Naive thymus-derived CD4-positive, alpha-beta T cell (primary cell): ENCODE measurements around the gene MPPED1. TPM values are rescaled to one million over a fixed set of nuclear protein-coding genes. Genes with fewer than 3 reads are reported as not detected.

ENCODE experiments used
- ATAC-seq: fragments of 150-1000 bp; cut with Tn5 transposase; 2 replicates; pipeline ENCODE4 v1.10.0; 2021; ENCODE audit warnings: mild to moderate bottlenecking, moderate library complexity
- CTCF ChIA-PET: fragments of 350-600 bp; sonication (Branson Sonifier 250); formaldehyde crosslinking; loops from one replicate; lab custom pipeline; 2021; ENCODE audit warnings: antibody characterized with exemption; lab: Charles Lee
- POLR2A ChIA-PET: fragments of 350-600 bp; sonication (Branson Sonifier 250); formaldehyde crosslinking; loops from one replicate; lab custom pipeline; 2021; ENCODE audit warnings: antibody characterized with exemption, inconsistent platforms; lab: Charles Lee
- DNase-seq, 9 donors: peaks; one replicate each; pipeline versions ENCODE4 v3.0.0 to v3.0.0-alpha.2; 2020 to 2022; ENCODE audit warnings: mixed read lengths in 1 of 9
- H3K27ac ChIP-seq: one replicate; pipeline ENCODE4 v1.7.0; 2013; ENCODE audit warnings: mild to moderate bottlenecking, low read depth, low read length, moderate library complexity
- H3K27me3 ChIP-seq, 2 donors: one replicate each; pipeline ENCODE4 v1.7.0; 2013; ENCODE audit warnings: low read length in 2 of 2, mild to moderate bottlenecking in 2 of 2, moderate library complexity in 2 of 2; ENCODE audit not compliant: control insufficient read depth in 2 of 2, insufficient read depth in 2 of 2
- H3K36me3 ChIP-seq, 3 experiments: 1 replicate in 2 of 3; 2 replicates in 1 of 3; pipeline ENCODE4 v1.7.0; 2013; ENCODE audit warnings: low read length in 3 of 3, mild to moderate bottlenecking in 3 of 3, moderate library complexity in 1 of 3; ENCODE audit not compliant: insufficient read depth in 3 of 3, control insufficient read depth in 2 of 3
- H3K4me1 ChIP-seq, 2 donors: one replicate each; pipeline ENCODE4 v1.7.0; 2013; ENCODE audit warnings: low read length in 2 of 2, mild to moderate bottlenecking in 2 of 2, moderate library complexity in 1 of 2; ENCODE audit not compliant: control insufficient read depth in 2 of 2, insufficient read depth in 2 of 2
- H3K4me3 ChIP-seq: 2 replicates; pipeline ENCODE4 v1.7.0; 2013; ENCODE audit warnings: mild to moderate bottlenecking, low read length
- H3K9me3 ChIP-seq, 3 experiments: 1 replicate in 2 of 3; 2 replicates in 1 of 3; pipeline ENCODE4 v1.7.0; 2013; ENCODE audit warnings: low read length in 3 of 3; ENCODE audit not compliant: control insufficient read depth in 2 of 3
- H3K27ac Mint-ChIP-seq, 9 donors: one replicate each; pipeline ENCODE4 v1.8.0; 2020 to 2022; ENCODE audit warnings: mixed read lengths in 9 of 9, mild to moderate bottlenecking in 8 of 9, moderate library complexity in 5 of 9, inconsistent platforms in 2 of 9
- H3K27me3 Mint-ChIP-seq, 5 donors: one replicate each; pipeline ENCODE4 v1.8.0; 2021 to 2022; ENCODE audit warnings: mixed read lengths in 5 of 5, mild to moderate bottlenecking in 1 of 5
- H3K36me3 Mint-ChIP-seq, 5 donors: one replicate each; pipeline ENCODE4 v1.8.0; 2020 to 2022; ENCODE audit warnings: mixed read lengths in 5 of 5, mild to moderate bottlenecking in 3 of 5, inconsistent platforms in 1 of 5
- H3K4me1 Mint-ChIP-seq, 7 donors: one replicate each; pipeline ENCODE4 v1.8.0; 2020 to 2022; ENCODE audit warnings: mixed read lengths in 7 of 7, mild to moderate bottlenecking in 3 of 7, inconsistent platforms in 1 of 7
- H3K4me3 Mint-ChIP-seq, 10 donors: one replicate each; pipeline ENCODE4 v1.8.0; 2020 to 2022; ENCODE audit warnings: mild to moderate bottlenecking in 10 of 10, mixed read lengths in 10 of 10, moderate library complexity in 6 of 10, inconsistent platforms in 2 of 10
- H3K9me3 Mint-ChIP-seq, 11 donors: one replicate each; pipeline ENCODE4 v1.8.0; 2020 to 2022; ENCODE audit warnings: mixed read lengths in 11 of 11, mild to moderate bottlenecking in 4 of 11, inconsistent platforms in 1 of 11, moderate library complexity in 1 of 11
- intact Hi-C, 2 donors: fragments of 100-400 bp; cut with micrococcal nuclease; formaldehyde crosslinking; loops; one replicate each; pipeline ENCODE4 v1.15.1; 2023
- polyA plus RNA-seq, 2 donors: library from polyadenylated mRNA; unstranded; fragments of 300-500 nt; fragmentation: Illumina TruSeq; gene quantifications; one replicate each; pipeline ENCODE4 v1.2.3, GENCODE V29; 2021
- total RNA-seq, 6 experiments: library from RNA in 5 of 6; stranded (reverse) in 5 of 6; gene quantifications; 1 replicate in 5 of 6; 2 replicates in 1 of 6; pipeline ENCODE4 v1.2.3 and lab custom pipeline; 2021 to 2026

The MPPED1 gene
- total and polyA plus RNA-seq, 7 experiments from 2014 or later, result not detected

- no peaks in the 10 kb centered on the region for H3K27me3 ChIP-seq
- Mint-ChIP-seq H3K27me3 (peaks cover 38 to 47% (median 43%) of the 10 kb centered on the region in 5 donors), H3K4me1 (peaks cover 0 to 4% (median 0%) of the 10 kb centered on the region in 7 donors), H3K36me3 (no peaks in the 10 kb centered on the region), H3K4me3 (no peak overlapping the region), H3K27ac (no peak overlapping the region), H3K9me3 (no peaks in the 10 kb centered on the region)
- POLR2A ChIA-PET, result no interaction called here
- H3K27ac ChIP-seq, result no peak overlapping the region
- CTCF ChIA-PET, result no interaction called here
- H3K4me1 ChIP-seq, result no peaks in the 10 kb centered on the region
- H3K9me3 ChIP-seq, result no peaks in the 10 kb centered on the region
- ATAC-seq (no peak), DNase-seq (no peak)
- intact Hi-C loops, result no loop called here
- no peaks in the 10 kb centered on the region for H3K36me3 ChIP-seq
- no peak overlapping the region for H3K4me3 ChIP-seq
Observed at GRCh38 chr22:43415681-43416080, 3.9 kb downstream of the MPPED1 start.

GRCh38 chr22:43417555-43417954, 5.7 kb downstream of the MPPED1 start:
- ATAC-seq (no peak), DNase-seq (no peak)
- Histone ChIP-seq H3K27me3 (no peaks in the 10 kb centered on the region), H3K9me3 (no peaks in the 10 kb centered on the region), H3K4me1 (no peaks in the 10 kb centered on the region), H3K27ac (no peak overlapping the region), H3K4me3 (no peak overlapping the region), H3K36me3 (no peaks in the 10 kb centered on the region)
- H3K9me3 Mint-ChIP-seq, result no peaks in the 10 kb centered on the region
- ChIA-PET CTCF (interaction anchor here (0.5 kb wide), 1 partner anchor 1208 kb away, joined by 3 read pairs; no protein-coding TSS in a partner anchor), POLR2A (no interaction called here)
- no peak overlapping the region for H3K27ac Mint-ChIP-seq
- peaks cover 32 to 41% (median 36%) of the 10 kb centered on the region in 5 donors for H3K27me3 Mint-ChIP-seq
- H3K36me3 Mint-ChIP-seq, result no peaks in the 10 kb centered on the region
- H3K4me3 Mint-ChIP-seq, result no peak overlapping the region
- intact Hi-C loops, result no loop called here
- H3K4me1 Mint-ChIP-seq, result peaks cover 0 to 3% (median 0%) of the 10 kb centered on the region in 7 donors

GRCh38 chr22:43418079-43418825, 6.4 kb downstream of the MPPED1 start:
- POLR2A ChIA-PET, result no interaction called here
- Mint-ChIP-seq H3K9me3 (no peaks in the 10 kb centered on the region), H3K27me3 (peaks cover 25 to 34% (median 30%) of the 10 kb centered on the region in 5 donors), H3K4me1 (peaks cover 0 to 2% (median 0%) of the 10 kb centered on the region in 7 donors), H3K4me3 (no peak overlapping the region), H3K27ac (no peak overlapping the region), H3K36me3 (no peaks in the 10 kb centered on the region)
- ATAC-seq, result no peak
- no peaks in the 10 kb centered on the region for H3K36me3 ChIP-seq
- no peak for DNase-seq
- CTCF ChIA-PET, result no interaction called here
- H3K4me3 ChIP-seq, result no peak overlapping the region
- H3K9me3 ChIP-seq, result no peaks in the 10 kb centered on the region
- no peak overlapping the region for H3K27ac ChIP-seq
- H3K4me1 ChIP-seq, result no peaks in the 10 kb centered on the region
- no peaks in the 10 kb centered on the region for H3K27me3 ChIP-seq
- intact Hi-C loops, result no loop called here

GRCh38 chr22:43419371-43420080, 7.7 kb downstream of the MPPED1 start:
- intact Hi-C loops, result no loop called here
- Histone ChIP-seq H3K27ac (no peak overlapping the region), H3K36me3 (no peaks in the 10 kb centered on the region), H3K9me3 (no peaks in the 10 kb centered on the region), H3K4me1 (no peaks in the 10 kb centered on the region), H3K4me3 (no peak overlapping the region), H3K27me3 (no peaks in the 10 kb centered on the region)
- ChIA-PET CTCF (no interaction called here), POLR2A (no interaction called here)
- Mint-ChIP-seq H3K4me3 (no peak overlapping the region), H3K36me3 (no peaks in the 10 kb centered on the region), H3K4me1 (peaks cover 0 to 2% (median 0%) of the 10 kb centered on the region in 7 donors), H3K9me3 (no peaks in the 10 kb centered on the region), H3K27ac (no peak overlapping the region), H3K27me3 (peaks cover 13 to 21% (median 17%) of the 10 kb centered on the region in 5 donors)
- no peak for ATAC-seq
- DNase-seq, result no peak

GRCh38 chr22:43421046-43421665, 9.3 kb downstream of the MPPED1 start:
- H3K27ac Mint-ChIP-seq, result no peak overlapping the region
- no peaks in the 10 kb centered on the region for H3K27me3 ChIP-seq
- H3K9me3 Mint-ChIP-seq, result no peaks in the 10 kb centered on the region
- POLR2A ChIA-PET, result no interaction called here
- no peaks in the 10 kb centered on the region for H3K36me3 Mint-ChIP-seq
- H3K27ac ChIP-seq, result no peak overlapping the region
- H3K4me3 Mint-ChIP-seq, result no peak overlapping the region
- no peaks in the 10 kb centered on the region for H3K36me3 ChIP-seq
- DNase-seq (no peak), ATAC-seq (no peak)
- H3K4me1 Mint-ChIP-seq, result peaks cover 0 to 2% (median 0%) of the 10 kb centered on the region in 7 donors
- no peaks in the 10 kb centered on the region for H3K4me1 ChIP-seq
- peaks cover 1 to 9% (median 6%) of the 10 kb centered on the region in 5 donors for H3K27me3 Mint-ChIP-seq
- CTCF ChIA-PET, result no interaction called here
- intact Hi-C loops, result no loop called here
- no peaks in the 10 kb centered on the region for H3K9me3 ChIP-seq
- no peak overlapping the region for H3K4me3 ChIP-seq

- H3K27ac Mint-ChIP-seq, result no peak overlapping the region
- ATAC-seq (no peak), DNase-seq (no peak)
- H3K27ac ChIP-seq, result no peak overlapping the region
- H3K4me1 Mint-ChIP-seq, result no peaks in the 10 kb centered on the region
- CTCF ChIA-PET, result no interaction called here
- H3K4me1 ChIP-seq, result no peaks in the 10 kb centered on the region
- H3K9me3 ChIP-seq, result no peaks in the 10 kb centered on the region
- H3K9me3 Mint-ChIP-seq, result no peaks in the 10 kb centered on the region
- H3K4me3 ChIP-seq, result no peak overlapping the region
- POLR2A ChIA-PET, result no interaction called here
- no peaks in the 10 kb centered on the region for H3K36me3 ChIP-seq
- H3K27me3 Mint-ChIP-seq, result peaks cover 0 to 10% (median 3%) of the 10 kb centered on the region in 5 donors
- no peaks in the 10 kb centered on the region for H3K27me3 ChIP-seq
- H3K36me3 Mint-ChIP-seq, result no peaks in the 10 kb centered on the region
- H3K4me3 Mint-ChIP-seq, result no peak overlapping the region
- intact Hi-C loops, result no loop called here
Observed at GRCh38 chr22:43421914-43422615, 10.3 kb downstream of the MPPED1 start.
